Frontal cortex (tissue), 4 donors: Measurements from ENCODE around the gene ROBO2. TPM values are rescaled to one million over a fixed set of nuclear protein-coding genes. Genes with fewer than 3 reads are reported as not detected.

Experiments
- DNase-seq, 2 donors: peaks; one replicate each; pipeline ENCODE4 v3.0.0; 2012; ENCODE audit warnings: low spot score in 2 of 2
- FAIRE-seq: peaks from 2 replicates; lab custom pipeline; 2012; peaks lifted over from hg19 to GRCh38; lab: Jason Lieb, UNC
- total RNA-seq: library from RNA; depleted of rRNA; stranded (reverse); fragments of >200 nt; gene quantifications from one replicate; pipeline ENCODE4 v1.2.3, GENCODE V29; 2014
- donor health status: control.
- donor health status: control.
- donor health status: control.

ROBO2 gene
- total RNA-seq, 1 donor from 2014 or later = 245 TPM

DNA sequence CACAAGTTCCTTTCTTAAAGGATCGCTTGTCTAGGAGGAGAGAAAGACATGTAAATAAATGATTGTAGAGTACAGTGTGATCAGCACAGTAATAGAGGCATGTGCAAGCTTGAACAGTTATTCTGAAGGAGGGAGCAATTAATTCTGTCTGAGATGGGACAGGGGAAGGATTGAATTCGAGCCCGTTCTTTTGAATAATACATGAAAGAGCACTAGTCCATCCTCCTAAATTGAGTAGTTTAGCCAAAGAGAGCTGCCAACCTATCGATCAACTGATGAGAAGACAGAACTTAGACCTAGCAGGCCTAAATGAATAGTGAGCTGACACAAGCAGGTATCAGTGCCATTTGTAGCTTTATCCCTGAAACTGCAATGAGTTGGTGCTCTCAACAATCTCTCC lies 142.4 kb downstream of the ROBO2 start:
- DNase-seq = no peak
- FAIRE-seq = no peak

DNA sequence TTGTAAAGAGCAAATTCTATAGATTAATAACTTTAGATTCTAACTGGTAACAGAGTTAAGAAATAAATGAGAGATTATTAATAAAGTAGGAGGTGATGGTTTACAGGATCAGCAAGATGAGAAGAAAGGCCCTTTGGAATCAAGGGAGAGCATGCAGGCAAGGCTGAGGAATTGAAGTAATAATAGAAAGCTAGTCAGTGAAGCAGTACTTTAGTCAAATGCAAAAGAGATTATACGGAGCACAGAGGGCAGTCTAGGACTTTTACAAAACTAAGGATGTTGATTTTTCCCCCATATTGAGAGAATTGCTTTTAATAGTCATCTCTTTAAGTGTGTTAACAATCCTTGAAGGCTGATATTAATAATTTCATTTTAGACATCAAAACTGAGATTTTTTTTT lies 146.4 kb downstream of the ROBO2 start:
- no peak for FAIRE-seq
- no peak for DNase-seq

DNA sequence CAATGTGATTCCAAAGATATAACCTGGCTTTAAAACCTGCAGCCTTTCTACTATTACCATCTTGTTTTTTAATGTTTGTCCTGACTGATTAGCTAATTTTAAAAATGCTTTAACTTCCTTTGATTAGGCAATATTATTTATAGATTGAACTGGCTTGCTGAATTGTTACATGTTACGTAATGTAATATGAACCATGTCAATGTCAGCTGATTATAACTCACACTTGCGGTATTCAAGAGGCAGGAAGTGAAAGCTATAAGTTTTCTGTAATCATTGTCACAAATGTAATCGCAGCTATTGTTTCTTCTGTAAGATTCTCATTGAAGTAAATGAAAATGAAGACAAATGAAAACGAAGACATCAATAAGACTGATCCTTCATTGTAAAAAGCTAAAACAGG lies 146.8 kb downstream of the ROBO2 start:
- FAIRE-seq (no peak), DNase-seq (no peak)

DNA sequence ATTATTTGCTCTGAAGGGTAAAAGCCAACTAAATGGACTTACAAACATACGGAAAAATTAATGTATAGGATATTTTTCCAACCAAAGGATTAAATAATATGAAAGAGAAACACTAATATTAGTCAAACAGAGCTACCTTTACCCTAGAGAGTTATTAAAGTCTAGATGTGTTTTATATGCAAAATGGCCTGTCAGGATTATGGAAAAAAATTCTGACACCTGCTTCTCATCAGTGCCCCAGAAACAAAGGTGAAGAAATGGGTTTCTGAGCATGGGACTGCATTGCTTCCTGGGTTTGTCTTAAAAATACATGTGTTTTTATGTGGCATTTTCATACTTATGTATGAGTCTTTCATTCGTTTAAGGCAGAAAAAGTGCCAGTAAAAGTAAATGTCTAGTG lies 148.3 kb downstream of the ROBO2 start:
- DNase-seq (no peak), FAIRE-seq (no peak)

- DNase-seq = no peak
- FAIRE-seq = no peak
These were observed 149.4 kb downstream of the ROBO2 start for GRCh38 chr3:77189258-77189657.

GRCh38 chr3:77189684-77190083 lies 149.8 kb downstream of the ROBO2 start:
- FAIRE-seq = no peak
- DNase-seq = no peak

DNA sequence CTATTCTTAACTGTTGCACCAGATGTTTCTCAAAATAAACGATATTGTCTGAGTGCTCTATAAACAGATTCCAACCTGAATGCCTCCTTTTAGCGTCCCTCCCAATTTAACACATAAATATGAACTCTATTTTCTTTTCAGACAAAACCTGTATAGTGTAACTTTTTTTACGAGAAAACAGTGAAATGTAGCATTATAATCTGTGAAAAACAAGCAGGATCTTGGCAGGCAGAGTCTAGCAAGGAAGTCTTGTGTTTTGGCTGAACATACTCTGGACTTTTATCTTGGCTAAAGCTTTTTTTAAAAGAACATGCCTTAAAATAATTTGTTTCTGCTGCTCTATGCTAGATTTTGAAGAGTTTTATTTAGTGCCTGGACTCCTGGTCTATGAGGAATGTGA lies 150.5 kb downstream of the ROBO2 start:
- FAIRE-seq (no peak), DNase-seq (no peak)

- FAIRE-seq = no peak
- no peak for DNase-seq
These were observed 151.1 kb downstream of the ROBO2 start for GRCh38 chr3:77191014-77191413.

GRCh38 chr3:77191640-77192039 lies 151.7 kb downstream of the ROBO2 start:
- no peak for FAIRE-seq
- DNase-seq = no peak

DNA sequence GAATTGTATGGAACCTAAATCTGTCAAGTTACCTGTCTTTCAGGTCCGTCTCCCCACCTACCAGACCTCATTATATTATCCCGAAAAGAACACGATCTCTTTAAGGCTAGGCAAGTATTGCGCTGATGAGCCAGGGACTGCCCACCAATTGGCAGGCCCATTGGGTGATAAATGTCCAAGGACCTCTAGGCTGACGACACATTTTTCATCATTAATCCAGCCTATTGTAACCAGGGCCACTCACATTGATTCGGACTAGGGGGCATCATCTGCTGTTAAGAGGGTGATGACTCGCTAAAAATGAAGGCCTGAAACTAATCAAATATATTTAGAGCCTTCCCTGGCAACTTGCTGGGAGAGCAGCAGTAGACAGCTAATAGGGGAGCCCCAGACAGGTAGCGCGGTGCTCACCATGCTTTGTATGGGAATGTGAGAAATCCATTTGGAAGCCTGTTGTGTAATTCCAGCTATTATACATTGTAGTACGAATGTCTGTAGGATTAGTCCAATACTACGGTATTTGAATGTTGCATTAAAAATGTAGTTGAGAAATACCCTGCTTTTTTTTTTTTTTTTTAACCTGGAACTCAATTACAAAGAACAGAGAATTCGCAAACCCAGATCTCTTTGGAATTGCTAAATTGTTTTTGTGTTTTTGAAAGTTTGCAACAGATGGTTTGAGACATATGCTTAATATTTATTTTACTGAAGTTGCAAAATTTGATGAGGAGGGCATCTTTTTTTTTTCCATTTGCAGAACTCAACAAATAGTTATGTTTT lies 156.1 kb downstream of the ROBO2 start:
- FAIRE-seq (no peak), DNase-seq (no peak)

- FAIRE-seq = no peak
- DNase-seq = no peak
These were observed 157.5 kb downstream of the ROBO2 start for GRCh38 chr3:77197408-77197807.

GRCh38 chr3:77203851-77204250 lies 164.0 kb downstream of the ROBO2 start:
- FAIRE-seq (no peak), DNase-seq (no peak)

DNA sequence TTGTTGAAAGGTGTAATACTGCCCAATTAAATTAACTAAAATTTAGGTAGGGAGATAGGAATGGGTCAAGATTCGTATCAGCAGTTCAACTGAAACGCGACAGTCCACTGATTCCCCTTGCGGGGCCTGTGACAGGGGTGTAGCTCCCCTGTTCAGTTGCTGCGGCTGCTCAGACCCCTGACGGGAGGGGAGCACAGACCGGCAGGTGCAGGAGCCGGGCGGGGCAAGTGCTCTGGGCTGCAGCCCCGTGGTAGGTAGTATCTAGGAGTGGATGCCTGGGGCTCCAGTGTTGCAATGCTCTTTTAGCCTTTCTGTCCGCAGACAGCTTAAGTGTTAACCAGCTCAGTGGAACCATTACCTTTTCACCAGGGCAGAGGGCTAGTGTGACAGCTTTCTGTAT lies 164.9 kb downstream of the ROBO2 start:
- no peak for FAIRE-seq
- no peak for DNase-seq

DNA sequence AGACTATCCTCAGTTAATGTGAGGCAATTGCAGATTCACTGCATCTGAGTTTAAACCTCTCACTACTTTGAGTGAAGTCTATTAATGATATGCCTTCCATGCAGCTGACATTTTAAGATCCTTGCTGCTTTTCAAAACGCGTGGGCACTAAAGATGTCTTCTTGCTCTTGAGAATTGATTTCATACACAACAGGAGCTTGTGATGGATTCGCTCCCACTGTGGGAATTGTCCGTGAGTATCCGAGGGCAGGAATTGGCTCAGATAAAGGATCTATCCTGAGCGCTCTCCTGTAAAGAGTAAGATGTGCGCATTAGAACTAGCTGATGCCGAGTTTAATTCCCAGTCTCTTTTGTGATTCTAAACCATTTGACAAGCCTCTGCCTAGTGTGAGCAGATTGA lies 167.9 kb downstream of the ROBO2 start:
- no peak for FAIRE-seq
- no peak for DNase-seq

- no peak for FAIRE-seq
- no peak for DNase-seq
These were observed 182.8 kb downstream of the ROBO2 start for GRCh38 chr3:77222701-77223100.

DNA sequence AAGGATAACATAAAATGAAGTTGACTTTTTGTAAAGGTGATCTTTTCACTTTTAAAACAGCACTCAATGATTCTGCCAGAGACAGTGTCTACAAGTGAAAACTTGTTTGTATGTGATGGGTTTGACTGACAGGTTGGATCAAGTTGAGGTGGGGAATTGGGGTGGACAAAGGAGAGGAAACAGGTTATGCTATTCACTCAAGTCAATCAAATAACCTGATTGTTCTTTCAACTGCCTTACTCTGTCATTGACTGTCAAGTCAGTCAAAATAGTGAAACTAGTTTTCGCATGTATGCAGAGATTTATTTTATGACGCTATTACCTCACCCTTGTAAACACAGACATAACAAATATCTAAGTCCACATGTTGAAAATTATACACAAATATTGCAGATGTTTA lies 187.7 kb downstream of the ROBO2 start:
- FAIRE-seq (no peak), DNase-seq (no peak)

DNA sequence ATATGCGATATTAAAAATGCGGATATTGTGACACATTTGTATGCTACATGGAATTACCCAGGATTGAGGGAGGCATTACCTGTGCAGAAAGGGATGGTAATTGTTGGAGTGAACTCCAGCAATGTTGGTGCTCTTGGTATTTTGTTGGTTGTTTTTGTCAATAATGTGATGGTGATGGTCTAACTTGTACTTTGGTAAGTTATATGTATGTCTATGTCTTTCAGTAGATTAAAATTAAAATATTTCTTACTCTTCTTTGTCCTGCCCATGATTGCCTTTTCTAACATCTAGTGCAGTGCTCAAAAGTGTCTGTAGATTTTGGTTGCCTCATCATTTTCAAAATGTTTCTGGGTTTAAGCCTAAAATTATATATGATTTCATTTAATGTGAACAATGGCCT lies 192.7 kb downstream of the ROBO2 start:
- DNase-seq = no peak
- FAIRE-seq = no peak

DNA sequence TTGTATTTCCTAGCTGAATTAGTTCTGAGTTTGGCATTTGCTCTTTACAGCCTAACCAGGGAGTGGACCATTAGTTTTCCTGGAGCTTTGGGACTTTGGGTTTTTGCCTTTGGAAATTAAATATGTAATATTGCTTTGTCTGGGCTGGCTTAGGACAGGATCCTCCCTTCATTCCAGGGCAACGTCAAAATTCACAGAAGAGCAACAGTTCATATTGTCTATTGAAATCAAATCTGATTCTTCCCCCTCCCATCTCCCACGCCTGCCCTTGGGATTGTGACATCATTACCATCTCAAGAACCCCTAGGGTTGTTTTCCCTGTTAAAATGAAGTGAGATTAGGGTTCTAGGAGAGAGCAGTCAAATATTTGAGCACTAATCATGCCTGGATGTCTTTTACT lies 194.1 kb downstream of the ROBO2 start:
- DNase-seq (no peak), FAIRE-seq (no peak)

GRCh38 chr3:77236118-77236517 lies 196.2 kb downstream of the ROBO2 start:
- FAIRE-seq (no peak), DNase-seq (no peak)

GRCh38 chr3:77240072-77240650 lies 200.3 kb downstream of the ROBO2 start:
- FAIRE-seq = no peak
- no peak for DNase-seq

- no peak for FAIRE-seq
- DNase-seq = no peak
These were observed 202.5 kb downstream of the ROBO2 start for GRCh38 chr3:77242371-77242770.

- FAIRE-seq (no peak), DNase-seq (no peak)
These were observed 205.1 kb downstream of the ROBO2 start for GRCh38 chr3:77244981-77245380.
